T-helper 1 cell treated with Interleukin-12 subunit alpha and Interleukin-12 subunit beta and Interleukin-4 antibody, amounts not matched to agents 30 ng/mL and 1 ng/mL, for 36 hours (primary cell): ENCODE measurements around the gene HEY2. TPM values are rescaled to one million over a fixed set of nuclear protein-coding genes. Genes with fewer than 3 reads are reported as not detected.

Source experiments
- intact Hi-C: fragments of 100-400 bp; cut with micrococcal nuclease; formaldehyde crosslinking; loops from one replicate; pipeline ENCODE4 v1.15.1; 2024
- total RNA-seq: library from RNA; stranded (reverse); gene quantifications from 2 replicates; pipeline ENCODE4 v1.2.3, GENCODE V29; 2022

Gene HEY2
- total RNA-seq, 1 donor from 2014 or later: not detected

- intact Hi-C loops: loop anchor here (10.0 kb wide), 2 partner anchors 678 to 1382 kb away; no protein-coding TSS in a partner anchor
These were observed 6.8 kb upstream of the HEY2 start for GRCh38 chr6:125742464-125743120.

- intact Hi-C loops: loop anchor here (10.0 kb wide), 2 partner anchors 679 to 1381 kb away; no protein-coding TSS in a partner anchor
These were observed 5.8 kb upstream of the HEY2 start for GRCh38 chr6:125743604-125744003.

- intact Hi-C loops: loop anchor here (2.0 to 10.0 kb wide), 5 partner anchors 553 to 1522 kb away; partner anchors contain the start of genes RNF146 and TPD52L1
These were observed 4.0 kb upstream of the HEY2 start for GRCh38 chr6:125745281-125746018.

GRCh38 chr6:125746019-125746414 lies 3.4 kb upstream of the HEY2 start:
- intact Hi-C loops: loop anchor here (2.0 to 10.0 kb wide), 5 partner anchors 553 to 1521 kb away; partner anchors contain the start of genes RNF146 and TPD52L1

GRCh38 chr6:125746731-125747588 lies 2.5 kb upstream of the HEY2 start:
- intact Hi-C loops: loop anchor here (2.0 to 10.0 kb wide), 5 partner anchors 554 to 1520 kb away; partner anchors contain the start of genes RNF146 and TPD52L1

- intact Hi-C loops: loop anchor here (1.0 to 10.0 kb wide), 9 partner anchors 33 to 1520 kb away; partner anchors contain the start of genes CENPW, HINT3, NCOA7 and RNF146
These were observed 1.6 kb upstream of the HEY2 start for GRCh38 chr6:125747589-125748405.

GRCh38 chr6:125748406-125749172 lies 843 bp upstream of the HEY2 start:
- intact Hi-C loops: loop anchor here (1.0 to 10.0 kb wide), 9 partner anchors 32 to 1519 kb away; partner anchors contain the start of genes CENPW, HINT3, NCOA7 and RNF146

- intact Hi-C loops: loop anchor here (1.0 to 10.0 kb wide), 9 partner anchors 20 to 1517 kb away; partner anchors contain the start of genes CENPW, NCOA7, RNF146 and TPD52L1
These were observed 646 bp downstream of the HEY2 start for GRCh38 chr6:125749865-125750691.

GRCh38 chr6:125750692-125751333 lies 1.4 kb downstream of the HEY2 start:
- intact Hi-C loops: loop anchor here (1.0 to 5.0 kb wide), 3 partner anchors 19 to 879 kb away; no protein-coding TSS in a partner anchor

GRCh38 chr6:125751334-125751916 lies 2.0 kb downstream of the HEY2 start:
- intact Hi-C loops: loop anchor here (1.0 to 5.0 kb wide), 2 partner anchors 237 to 879 kb away; no protein-coding TSS in a partner anchor

- intact Hi-C loops: loop anchor here (1.0 to 5.0 kb wide), 3 partner anchors 441 to 1764 kb away; no protein-coding TSS in a partner anchor
These were observed 3.3 kb downstream of the HEY2 start for GRCh38 chr6:125752773-125753172.

- intact Hi-C loops: loop anchor here (1.0 to 5.0 kb wide), 3 partner anchors 442 to 1763 kb away; no protein-coding TSS in a partner anchor
These were observed 3.9 kb downstream of the HEY2 start for GRCh38 chr6:125753218-125753936.

- intact Hi-C loops: loop anchor here (1.0 to 5.0 kb wide), 3 partner anchors 443 to 1763 kb away; no protein-coding TSS in a partner anchor
These were observed 4.5 kb downstream of the HEY2 start for GRCh38 chr6:125753937-125754259.

GRCh38 chr6:125754566-125754965 lies 5.1 kb downstream of the HEY2 start:
- intact Hi-C loops: loop anchor here (5.0 kb wide), 1 partner anchor 882 kb away; no protein-coding TSS in a partner anchor

- intact Hi-C loops: no loop called here
These were observed 9.9 kb downstream of the HEY2 start for GRCh38 chr6:125759184-125759902.

- intact Hi-C loops: no loop called here
These were observed 10.6 kb downstream of the HEY2 start for GRCh38 chr6:125759959-125760457.
